SKM-1 treated with dmso at 0.1 percent for 144 hours (cell line): ENCODE data around the gene PYROXD2.

Experiments used
- DNase-seq: peaks from one replicate; lab custom pipeline; 2025; ENCODE audit not compliant: unreplicated experiment; lab: John Stamatoyannopoulos, UW

The PYROXD2 gene

DNA sequence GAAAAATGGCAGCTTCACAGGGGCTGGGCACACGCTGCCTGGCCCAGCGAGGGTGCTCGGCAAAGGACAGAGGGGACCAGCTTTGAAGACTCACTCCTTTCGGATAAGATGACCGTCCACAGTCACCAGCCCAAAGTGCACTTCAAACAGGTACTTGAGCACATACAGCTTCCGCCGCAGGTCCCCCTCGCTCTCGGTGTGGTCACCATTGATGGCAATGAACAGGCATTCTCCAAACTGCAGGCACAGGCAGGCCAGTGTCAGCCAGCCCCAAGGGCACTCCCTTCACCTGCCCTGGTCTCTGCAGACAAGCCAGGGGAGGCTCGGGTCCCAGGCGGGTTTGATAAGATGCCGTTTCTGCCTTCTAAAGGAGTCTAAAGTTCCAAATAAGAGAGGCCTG, 20.2 kb upstream of the PYROXD2 start:
- DNase-seq: no peak

- no peak for DNase-seq
Observed at GRCh38 chr10:98433881-98434732, 19.1 kb upstream of the PYROXD2 start.

GRCh38 chr10:98433371-98433770, 18.4 kb upstream of the PYROXD2 start:
- DNase-seq: no peak

- DNase-seq: no peak
Observed at GRCh38 chr10:98432330-98432729, 17.3 kb upstream of the PYROXD2 start.

DNA sequence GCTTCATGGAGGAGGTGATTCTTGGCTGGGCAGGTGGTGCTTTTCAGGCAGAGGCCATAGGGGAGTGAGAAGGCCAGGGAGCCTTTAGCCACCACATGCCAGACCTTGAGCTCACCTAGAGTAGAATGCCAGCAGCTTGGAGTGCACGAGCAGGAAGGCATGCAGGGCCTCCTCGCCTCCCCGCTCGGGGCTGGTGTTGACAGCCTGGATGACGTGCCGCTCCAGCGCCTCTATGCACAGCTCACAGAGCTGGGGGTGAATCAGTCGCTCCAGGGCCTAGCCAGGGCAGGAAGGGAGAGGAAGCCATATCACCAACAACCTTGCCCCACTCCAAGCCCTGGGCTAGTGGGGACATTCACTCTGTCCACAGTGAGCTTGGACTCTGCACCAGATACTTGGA, 16.0 kb upstream of the PYROXD2 start:
- DNase-seq: no peak

GRCh38 chr10:98430427-98430826, 15.4 kb upstream of the PYROXD2 start:
- no peak for DNase-seq

- no peak for DNase-seq
Observed at GRCh38 chr10:98429320-98430072, 14.5 kb upstream of the PYROXD2 start.

- no peak for DNase-seq
Observed at GRCh38 chr10:98427011-98427515, 12.1 kb upstream of the PYROXD2 start.

DNA sequence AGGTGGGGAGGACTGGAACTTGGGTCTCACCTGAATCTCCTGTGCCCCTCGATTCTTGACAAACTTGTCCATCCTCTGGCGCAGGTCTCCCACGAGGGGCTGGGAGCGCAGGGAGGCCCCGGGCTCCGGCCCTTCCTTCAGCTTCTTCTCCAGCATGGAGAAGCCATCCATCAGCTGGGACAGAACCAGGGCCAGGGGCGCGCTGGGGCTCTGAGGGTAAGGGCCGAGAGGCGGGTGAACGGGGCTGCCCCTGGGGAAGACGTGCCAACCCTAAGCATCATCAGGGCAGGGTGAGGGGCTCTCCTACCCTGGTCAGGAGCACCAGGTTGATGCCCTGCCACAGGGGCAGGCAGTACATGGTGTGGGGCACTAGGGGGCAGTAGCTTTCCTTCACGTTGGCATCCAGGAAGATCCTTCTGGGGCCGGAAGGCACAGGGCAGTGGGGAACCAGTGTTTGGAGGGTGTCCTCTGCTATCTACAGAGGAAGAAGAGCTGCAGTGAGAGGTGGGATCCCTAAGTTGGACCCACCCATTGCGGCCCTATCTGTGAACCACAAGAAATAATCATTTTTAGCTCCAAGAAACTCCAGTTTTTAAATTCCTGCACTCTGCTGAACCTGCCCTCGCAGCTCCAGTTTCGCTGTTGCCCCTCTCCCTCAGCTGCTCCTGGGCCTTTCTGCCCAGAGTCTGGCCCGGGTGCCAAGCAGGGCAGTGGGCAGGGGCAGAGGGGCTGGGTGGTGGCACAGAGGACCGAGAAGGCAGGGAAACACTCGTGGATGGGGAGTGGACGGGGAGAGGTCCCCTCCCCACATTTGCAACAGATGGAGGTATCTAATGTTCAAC, 10.8 kb upstream of the PYROXD2 start:
- peak; percentile 31 for DNase-seq

DNA sequence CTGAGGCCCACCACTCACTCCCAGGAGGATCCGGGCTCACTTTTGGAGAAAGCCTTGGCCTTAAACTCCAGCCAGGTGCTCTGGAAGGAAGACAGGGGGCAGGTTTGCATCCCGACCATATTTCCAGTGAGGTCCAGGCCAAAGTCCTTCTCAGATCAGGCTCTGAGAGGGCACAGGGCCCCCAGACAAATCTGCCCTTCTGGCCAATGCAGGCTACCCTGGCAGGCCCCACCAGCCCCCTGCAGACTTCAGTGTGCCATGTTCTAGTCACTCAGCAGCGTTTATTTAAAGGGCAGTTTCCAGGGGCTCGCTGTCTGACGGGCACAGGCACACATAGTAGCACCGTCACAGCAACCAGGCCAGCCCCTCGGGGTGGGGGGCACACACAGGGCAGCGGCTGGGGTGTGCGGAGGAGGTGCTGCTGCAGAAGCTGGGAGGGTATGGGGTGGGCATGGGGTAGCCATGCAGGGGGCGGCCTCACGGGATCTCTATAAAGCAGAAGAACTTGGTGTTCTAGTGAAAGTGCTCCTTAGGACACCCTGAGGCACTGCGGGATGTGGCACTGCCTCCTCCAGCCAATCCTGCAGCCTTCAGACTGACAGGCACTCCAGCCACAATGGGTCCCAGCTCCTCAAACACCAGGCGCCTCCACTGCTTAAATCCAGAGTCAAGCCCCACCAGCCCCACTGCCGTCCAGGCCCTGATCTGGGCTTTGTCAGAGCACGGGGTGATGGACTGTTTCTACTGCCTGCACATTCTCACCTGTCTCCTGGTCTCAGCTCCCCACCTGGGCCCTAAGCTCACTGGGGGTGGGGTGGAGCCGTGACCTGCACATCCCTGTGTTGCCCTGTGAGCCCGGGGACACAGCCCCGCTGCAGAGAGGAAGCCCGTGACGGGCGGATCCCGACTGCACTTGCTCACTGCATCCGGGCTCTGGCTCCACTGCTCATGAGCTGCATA, 9.6 kb upstream of the PYROXD2 start:
- no peak for DNase-seq

- DNase-seq: no peak
Observed at GRCh38 chr10:98423691-98424120, 8.7 kb upstream of the PYROXD2 start.

- DNase-seq: no peak
Observed at GRCh38 chr10:98422182-98422581, 7.2 kb upstream of the PYROXD2 start.

DNA sequence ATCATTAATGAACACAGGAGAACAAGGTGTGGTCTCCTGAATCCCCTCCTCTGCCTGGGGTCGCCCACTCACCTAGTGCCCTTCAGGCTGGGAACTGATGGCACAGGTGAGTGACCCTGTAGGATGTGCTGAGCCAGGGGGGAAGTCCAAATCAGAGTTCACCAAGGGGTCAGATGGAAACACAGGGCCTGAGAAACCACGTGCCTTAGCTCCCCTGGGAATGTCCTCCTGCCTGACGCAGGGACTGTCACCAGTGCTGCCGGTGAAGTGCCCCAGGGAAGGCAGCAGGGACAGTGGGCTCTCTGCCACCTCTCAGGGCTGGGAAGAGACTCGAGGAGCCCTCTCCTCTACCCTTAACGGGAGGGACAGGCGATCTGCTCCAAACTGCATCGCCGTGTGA, 5.8 kb upstream of the PYROXD2 start:
- no peak for DNase-seq

GRCh38 chr10:98419469-98420261, 4.7 kb upstream of the PYROXD2 start:
- DNase-seq: no peak

- no peak for DNase-seq
Observed at GRCh38 chr10:98418665-98419468, 3.9 kb upstream of the PYROXD2 start.

GRCh38 chr10:98417973-98418664, 3.1 kb upstream of the PYROXD2 start:
- no peak for DNase-seq

- DNase-seq: no peak
Observed at GRCh38 chr10:98417481-98417959, 2.5 kb upstream of the PYROXD2 start.
